OCI-LY3 (cell line): ENCODE results near the gene WAPL.

Experiments used
- H2AFZ ChIP-seq: fragments of 200-600, 300-600 bp; shearing (Covaris generic); 2 replicates; pipeline ENCODE4 v1.6.0; 2014; ENCODE audit warnings: antibody characterized with exemption, low read depth, low read length
- H3K27ac ChIP-seq: fragments of 200-600, 300-600 bp; sonication (generic); 2 replicates; pipeline ENCODE4 v1.5.1; 2014; ENCODE audit warnings: mild to moderate bottlenecking, low read length, moderate library complexity, mixed read lengths
- H3K27me3 ChIP-seq: fragments of 200-600, 300-600 bp; sonication (generic); 2 replicates; pipeline ENCODE4 v1.6.1; 2014; ENCODE audit warnings: low read depth, low read length, mixed read lengths
- H3K36me3 ChIP-seq: fragments of 200-600, 300-600 bp; sonication (generic); replicated peaks from 2 replicates; pipeline ENCODE3; 2014; ENCODE audit warnings: low read depth, low read length, mixed read lengths
- H3K4me1 ChIP-seq: fragments of 300-600, 200-600 bp; sonication (generic); 2 replicates; pipeline ENCODE4 v1.6.1; 2014; ENCODE audit warnings: low read length, mixed read lengths
- H3K4me2 ChIP-seq: fragments of 200-600, 300-600 bp; sonication (generic); 2 replicates; pipeline ENCODE4 v1.6.1; 2014; ENCODE audit warnings: low read length, mixed read lengths
- H3K4me3 ChIP-seq: fragments of 300-600, 200-600 bp; sonication (generic); 2 replicates; pipeline ENCODE4 v1.5.1; 2014; ENCODE audit warnings: antibody characterized with exemption, mild to moderate bottlenecking, low read length, moderate library complexity
- H3K79me2 ChIP-seq: fragments of 300-600, 200-600 bp; shearing (Covaris generic); 2 replicates; pipeline ENCODE4 v1.6.1; 2014; ENCODE audit warnings: mild to moderate bottlenecking, low read length, mixed read lengths
- H3K9ac ChIP-seq: fragments of 300-600, 200-600 bp; shearing (Covaris generic); 2 replicates; pipeline ENCODE4 v1.6.0; 2014; ENCODE audit warnings: mild to moderate bottlenecking, low read length, moderate library complexity
- H3K9me3 ChIP-seq: fragments of 200-600, 300-600 bp; shearing (Covaris generic); 2 replicates; pipeline ENCODE4 v1.6.1; 2014; ENCODE audit warnings: low read length, mixed read lengths; ENCODE audit not compliant: insufficient read depth
- H4K20me1 ChIP-seq: fragments of 200-600, 300-600 bp; sonication (generic); 2 replicates; pipeline ENCODE4 v1.6.1; 2016; ENCODE audit warnings: low read length, mixed read lengths; ENCODE audit not compliant: insufficient read depth
- CTCF ChIP-seq: fragments of 200-600, 300-600 bp; sonication (generic); IDR thresholded peaks from 2 replicates; pipeline ENCODE4 v1.5.1; 2014; ENCODE audit warnings: antibody characterized with exemption, low read length, low read depth
- EZH2phosphoT487 ChIP-seq: fragments of 200-600 bp; shearing (Covaris generic); IDR thresholded peaks from 2 replicates; pipeline ENCODE4 v1.6.1; 2018; ENCODE audit warnings: antibody characterized with exemption, mixed run types, low read depth

Gene WAPL

GRCh38 chr10:86411852-86412560 is 109.6 kb downstream of the WAPL start:
- no peak overlapping the region for H3K4me3 ChIP-seq
- H3K9me3 ChIP-seq = no peaks in the 10 kb centered on the region
- TF ChIP-seq CTCF (no peak), EZH2phosphoT487 (no peak)
- peaks cover 10% of the 10 kb centered on the region for H3K27me3 ChIP-seq
- H3K4me2 ChIP-seq = no peak overlapping the region
- no peak overlapping the region for H2AFZ ChIP-seq
- no peak overlapping the region for H3K9ac ChIP-seq
- peaks cover 6% of the 10 kb centered on the region; the same call in 1 of the 2 replicates for H3K4me1 ChIP-seq
- no peak overlapping the region for H3K27ac ChIP-seq
- H4K20me1 ChIP-seq = no peaks in the 10 kb centered on the region
- H3K36me3 ChIP-seq = no peaks in the 10 kb centered on the region
- no peaks in the 10 kb centered on the region for H3K79me2 ChIP-seq

GRCh38 chr10:86411281-86411841 is 110.2 kb downstream of the WAPL start:
- H3K4me2 ChIP-seq = no peak overlapping the region
- H3K79me2 ChIP-seq = no peaks in the 10 kb centered on the region
- H3K9ac ChIP-seq = no peak overlapping the region
- no peaks in the 10 kb centered on the region for H4K20me1 ChIP-seq
- no peak overlapping the region for H2AFZ ChIP-seq
- peaks cover 10% of the 10 kb centered on the region for H3K27me3 ChIP-seq
- no peaks in the 10 kb centered on the region for H3K36me3 ChIP-seq
- no peaks in the 10 kb centered on the region for H3K9me3 ChIP-seq
- no peak overlapping the region for H3K4me3 ChIP-seq
- TF ChIP-seq CTCF = no peak
- no peak for TF ChIP-seq EZH2phosphoT487
- H3K4me1 ChIP-seq = peaks cover 6% of the 10 kb centered on the region; the same call in 1 of the 2 replicates
- H3K27ac ChIP-seq = no peak overlapping the region

- Histone ChIP-seq H2AFZ (no peak overlapping the region), H3K9me3 (no peaks in the 10 kb centered on the region), H3K27me3 (peaks cover 7% of the 10 kb centered on the region), H3K4me1 (peaks cover 6% of the 10 kb centered on the region; the same call in 1 of the 2 replicates), H3K4me3 (no peak overlapping the region), H4K20me1 (no peaks in the 10 kb centered on the region), H3K9ac (no peak overlapping the region), H3K79me2 (no peaks in the 10 kb centered on the region), H3K4me2 (no peak overlapping the region), H3K27ac (no peak overlapping the region), H3K36me3 (no peaks in the 10 kb centered on the region)
- TF ChIP-seq CTCF (no peak), EZH2phosphoT487 (no peak)
These were observed 111.0 kb downstream of the WAPL start for GRCh38 chr10:86410542-86411124.

GRCh38 chr10:86409183-86409582 is 112.4 kb downstream of the WAPL start:
- no peak overlapping the region for H3K4me2 ChIP-seq
- TF ChIP-seq CTCF (no peak), EZH2phosphoT487 (no peak)
- H3K9me3 ChIP-seq = no peaks in the 10 kb centered on the region
- no peaks in the 10 kb centered on the region for H3K79me2 ChIP-seq
- H4K20me1 ChIP-seq = no peaks in the 10 kb centered on the region
- no peaks in the 10 kb centered on the region for H3K36me3 ChIP-seq
- H3K27ac ChIP-seq = no peak overlapping the region
- H3K9ac ChIP-seq = no peak overlapping the region
- H2AFZ ChIP-seq = no peak overlapping the region
- H3K27me3 ChIP-seq = no peaks in the 10 kb centered on the region
- no peak overlapping the region for H3K4me3 ChIP-seq
- H3K4me1 ChIP-seq = peaks cover 6% of the 10 kb centered on the region; the same call in 1 of the 2 replicates
